ENCODE data around the gene GRIP2.

The GRIP2 gene

GRCh38 chr3:14569474-14570000 lies 29.4 kb upstream of the GRIP2 start:
- no peak for DNase-seq (ENCODE audit: low read depth)
- no peak overlapping the region for H3K4me3 ChIP-seq (ENCODE audit: low read depth, low read length)
- no peak for TF ChIP-seq CTCF (conservative IDR thresholded peaks at IDR 0.05; ENCODE audit: low read depth, low read length)

- TF ChIP-seq CTCF (conservative IDR thresholded peaks at IDR 0.05; ENCODE audit: low read depth, low read length): no peak
- H3K4me3 ChIP-seq (ENCODE audit: low read depth, low read length): no peak overlapping the region
- no peak for DNase-seq (ENCODE audit: low read depth)
Observed at GRCh38 chr3:14568269-14568668, 28.1 kb upstream of the GRIP2 start.

GRCh38 chr3:14566812-14567211 lies 26.7 kb upstream of the GRIP2 start:
- no peak for DNase-seq (ENCODE audit: low read depth)
- no peak for TF ChIP-seq CTCF (conservative IDR thresholded peaks at IDR 0.05; ENCODE audit: low read depth, low read length)
- H3K4me3 ChIP-seq (ENCODE audit: low read depth, low read length): no peak overlapping the region

- no peak overlapping the region for H3K4me3 ChIP-seq (ENCODE audit: low read depth, low read length)
- DNase-seq (ENCODE audit: low read depth): peak; percentile 42
- TF ChIP-seq CTCF (conservative IDR thresholded peaks at IDR 0.05; ENCODE audit: low read depth, low read length): no peak
Observed at GRCh38 chr3:14565868-14566588, 25.9 kb upstream of the GRIP2 start.

GRCh38 chr3:14564741-14565140 lies 24.6 kb upstream of the GRIP2 start:
- TF ChIP-seq CTCF (conservative IDR thresholded peaks at IDR 0.05; ENCODE audit: low read depth, low read length): no peak
- DNase-seq (ENCODE audit: low read depth): no peak

GRCh38 chr3:14563946-14564539 lies 23.9 kb upstream of the GRIP2 start:
- no peak for DNase-seq (ENCODE audit: low read depth)
- no peak for TF ChIP-seq CTCF (conservative IDR thresholded peaks at IDR 0.05; ENCODE audit: low read depth, low read length)
- H3K4me3 ChIP-seq (ENCODE audit: low read depth, low read length): no peak overlapping the region

More at GRCh38 chr3:14564741-14565140, 24.6 kb upstream of the GRIP2 start:
- H3K4me3 ChIP-seq (ENCODE audit: low read depth, low read length): no peak overlapping the region

All from choroid plexus epithelial cell (primary cell).